ENCODE results near the gene SLC25A33.

The SLC25A33 gene

GRCh38 chr1:9628541-9629444 lies 89.5 kb downstream of the SLC25A33 start:
- DNase-seq = no peak

- DNase-seq = no peak
Observed at GRCh38 chr1:9629445-9630201, 90.4 kb downstream of the SLC25A33 start.

- DNase-seq = no peak
Observed at GRCh38 chr1:9630331-9631111, 91.3 kb downstream of the SLC25A33 start.

- DNase-seq = no peak
Observed at GRCh38 chr1:9631613-9632012, 92.3 kb downstream of the SLC25A33 start.

DNA sequence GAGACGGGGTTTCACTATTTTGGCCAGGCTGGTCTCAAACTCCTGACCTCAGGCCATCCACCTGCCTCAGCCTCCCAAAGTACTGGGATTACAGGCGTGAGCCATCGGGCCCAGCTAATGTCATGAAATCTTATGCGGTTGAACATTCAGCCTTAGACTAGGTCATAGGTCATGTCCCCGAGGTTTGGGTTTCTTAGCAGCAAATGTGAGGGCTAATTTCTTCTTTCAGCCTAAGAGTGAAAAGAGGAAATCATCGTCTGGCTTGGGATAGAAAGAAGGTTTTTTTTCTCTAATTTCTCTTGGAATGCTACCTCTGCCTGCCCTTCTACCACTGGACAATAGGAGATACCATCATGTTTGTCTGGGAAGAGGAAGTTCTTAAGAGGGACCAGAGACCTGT lies 94.2 kb downstream of the SLC25A33 start:
- no peak for DNase-seq

GRCh38 chr1:9634582-9634981 lies 95.3 kb downstream of the SLC25A33 start:
- no peak for DNase-seq

Data from NCI-H2081 treated with DMSO at 0.1 percent for 48 hours (cell line).